Measurements from ENCODE around the gene MAN2B1. TPM values are rescaled to one million over a fixed set of nuclear protein-coding genes. Genes with fewer than 3 reads are reported as not detected.

The MAN2B1 gene
- total RNA-seq, 1 donor from 2014 or later = 98.4 TPM

GRCh38 chr19:12668932-12669269 lies 2.4 kb upstream of the MAN2B1 start:
- peaks cover 36% of the 10 kb centered on the region for H3K4me1 Mint-ChIP-seq (ENCODE audit: unreplicated experiment)
- peak; percentile 34 for DNase-seq (ENCODE audit: low spot score)
- H3K9me3 Mint-ChIP-seq (ENCODE audit: unreplicated experiment) = no peaks in the 10 kb centered on the region
- peaks cover 22% of the 10 kb centered on the region for H3K36me3 Mint-ChIP-seq (ENCODE audit: low read depth, unreplicated experiment)
- no peak for TF ChIP-seq CTCF (IDR thresholded peaks at IDR 0.05; ENCODE audit: unreplicated experiment)
- peak overlapping the region; percentile 98 for H3K4me3 Mint-ChIP-seq (ENCODE audit: unreplicated experiment)
- peaks cover 24% of the 10 kb centered on the region for H3K27me3 Mint-ChIP-seq (ENCODE audit: unreplicated experiment)
- H3K27ac Mint-ChIP-seq (ENCODE audit: unreplicated experiment) = peak overlapping the region; percentile 97

- Mint-ChIP-seq H3K4me1 (ENCODE audit: unreplicated experiment) (peaks cover 35% of the 10 kb centered on the region), H3K27me3 (ENCODE audit: unreplicated experiment) (peaks cover 21% of the 10 kb centered on the region), H3K36me3 (ENCODE audit: low read depth, unreplicated experiment) (peaks cover 25% of the 10 kb centered on the region), H3K27ac (ENCODE audit: unreplicated experiment) (peak overlapping the region; percentile 97), H3K9me3 (ENCODE audit: unreplicated experiment) (no peaks in the 10 kb centered on the region), H3K4me3 (ENCODE audit: unreplicated experiment) (peak overlapping the region; percentile 98)
- DNase-seq (ENCODE audit: low spot score) = no peak
- TF ChIP-seq CTCF (IDR thresholded peaks at IDR 0.05; ENCODE audit: unreplicated experiment) = no peak
These were observed 1.8 kb upstream of the MAN2B1 start for GRCh38 chr19:12668346-12668745.

- no peak for TF ChIP-seq CTCF (IDR thresholded peaks at IDR 0.05; ENCODE audit: unreplicated experiment)
- no peak for DNase-seq (ENCODE audit: low spot score)
- H3K9me3 Mint-ChIP-seq (ENCODE audit: unreplicated experiment) = no peaks in the 10 kb centered on the region
- peak overlapping the region; percentile 98 for H3K4me3 Mint-ChIP-seq (ENCODE audit: unreplicated experiment)
- H3K36me3 Mint-ChIP-seq (ENCODE audit: low read depth, unreplicated experiment) = peaks cover 25% of the 10 kb centered on the region
- H3K27me3 Mint-ChIP-seq (ENCODE audit: unreplicated experiment) = peaks cover 24% of the 10 kb centered on the region
- H3K27ac Mint-ChIP-seq (ENCODE audit: unreplicated experiment) = no peak overlapping the region
- H3K4me1 Mint-ChIP-seq (ENCODE audit: unreplicated experiment) = peaks cover 35% of the 10 kb centered on the region
These were observed 1.3 kb upstream of the MAN2B1 start for GRCh38 chr19:12667731-12668302.

GRCh38 chr19:12665671-12666264 lies 774 bp downstream of the MAN2B1 start:
- Mint-ChIP-seq H3K27ac (ENCODE audit: unreplicated experiment) (peak overlapping the region; percentile 77), H3K9me3 (ENCODE audit: unreplicated experiment) (no peaks in the 10 kb centered on the region), H3K36me3 (ENCODE audit: low read depth, unreplicated experiment) (peaks cover 17% of the 10 kb centered on the region), H3K4me3 (ENCODE audit: unreplicated experiment) (peak overlapping the region; percentile 96), H3K27me3 (ENCODE audit: unreplicated experiment) (peaks cover 21% of the 10 kb centered on the region), H3K4me1 (ENCODE audit: unreplicated experiment) (peaks cover 29% of the 10 kb centered on the region)
- DNase-seq (ENCODE audit: low spot score) = no peak
- TF ChIP-seq CTCF (IDR thresholded peaks at IDR 0.05; ENCODE audit: unreplicated experiment) = no peak

GRCh38 chr19:12665281-12665573 lies 1.3 kb downstream of the MAN2B1 start:
- TF ChIP-seq CTCF (IDR thresholded peaks at IDR 0.05; ENCODE audit: unreplicated experiment) = no peak
- Mint-ChIP-seq H3K4me1 (ENCODE audit: unreplicated experiment) (peaks cover 25% of the 10 kb centered on the region), H3K27ac (ENCODE audit: unreplicated experiment) (no peak overlapping the region), H3K27me3 (ENCODE audit: unreplicated experiment) (peaks cover 19% of the 10 kb centered on the region), H3K9me3 (ENCODE audit: unreplicated experiment) (no peaks in the 10 kb centered on the region), H3K4me3 (ENCODE audit: unreplicated experiment) (no peak overlapping the region), H3K36me3 (ENCODE audit: low read depth, unreplicated experiment) (peaks cover 20% of the 10 kb centered on the region)
- DNase-seq (ENCODE audit: low spot score) = no peak

Data from endothelial cell (in vitro differentiated cells).